SU-DHL-6 (cell line): ENCODE data around the gene ARR3.

Source experiments
- H2AFZ ChIP-seq: fragments of 200-600 bp; sonication (generic); 2 replicates; pipeline ENCODE4 v1.6.1; 2014; ENCODE audit warnings: low read depth, mild to moderate bottlenecking, moderate library complexity, mixed read lengths, antibody characterized with exemption, low read length; ENCODE audit not compliant: severe bottlenecking
- H3F3A ChIP-seq: fragments of 200-600 bp; shearing (Covaris generic); 2 replicates; pipeline ENCODE4 v1.6.0; 2016; ENCODE audit warnings: antibody characterized with exemption, mild to moderate bottlenecking; ENCODE audit not compliant: insufficient read depth
- H3K27ac ChIP-seq: fragments of 200-600 bp; sonication (generic); 2 replicates; pipeline ENCODE4 v1.5.1; 2016; ENCODE audit warnings: low read depth, mild to moderate bottlenecking, low read length, moderate library complexity, mixed read lengths
- H3K27me3 ChIP-seq: fragments of 200-600 bp; sonication (generic), shearing (Covaris generic); 2 replicates; pipeline ENCODE4 v1.6.0; 2014; ENCODE audit warnings: mild to moderate bottlenecking, low read length
- H3K36me3 ChIP-seq: fragments of 200-600 bp; sonication (generic); 2 replicates; pipeline ENCODE4 v1.6.1; 2014; ENCODE audit warnings: mild to moderate bottlenecking, low read length, mixed read lengths
- H3K4me2 ChIP-seq: fragments of 300-600, 200-600 bp; shearing (Covaris generic), sonication (generic); 2 replicates; pipeline ENCODE4 v1.6.0; 2014; ENCODE audit warnings: low read length, low read depth, mild to moderate bottlenecking; ENCODE audit not compliant: poor library complexity, severe bottlenecking
- H3K4me3 ChIP-seq: fragments of 200-600 bp; sonication (generic); 2 replicates; pipeline ENCODE4 v1.5.1; 2014; ENCODE audit warnings: antibody characterized with exemption, low read length, mild to moderate bottlenecking, mixed read lengths; ENCODE audit not compliant: insufficient read depth, poor library complexity, severe bottlenecking
- H3K79me2 ChIP-seq: fragments of 200-600 bp; sonication (generic); 2 replicates; pipeline ENCODE4 v1.6.1; 2014; ENCODE audit warnings: mild to moderate bottlenecking, low read length, moderate library complexity; ENCODE audit not compliant: insufficient read depth
- H3K9ac ChIP-seq: fragments of 200-600 bp; sonication (generic); 2 replicates; pipeline ENCODE4 v1.7.0; 2014; ENCODE audit warnings: mild to moderate bottlenecking, low read length
- H3K9me2 ChIP-seq: fragments of 200-600 bp; sonication (generic); replicated peaks from 2 replicates; pipeline ENCODE4 v1.6.1; 2014; ENCODE audit warnings: low read length; ENCODE audit not compliant: insufficient read depth
- H3K9me3 ChIP-seq: fragments of 200-600 bp; sonication (generic); 2 replicates; pipeline ENCODE4 v1.6.1; 2014; ENCODE audit warnings: low read length, mixed read lengths; ENCODE audit not compliant: insufficient read depth
- H4K20me1 ChIP-seq: fragments of 200-600 bp; sonication (generic); 2 replicates; pipeline ENCODE4 v1.6.1; 2014; ENCODE audit warnings: low read depth, mild to moderate bottlenecking, antibody characterized with exemption, low read length, moderate library complexity, mixed read lengths
- EZH2phosphoT487 ChIP-seq: fragments of 200-600 bp; sonication (generic), shearing (Covaris generic); conservative IDR thresholded peaks from 2 replicates; pipeline ENCODE4 v1.6.1; 2018; ENCODE audit warnings: mild to moderate bottlenecking, antibody characterized with exemption, low read length, moderate library complexity, mixed read lengths
- TF ChIP-seq, protein P1 (sequence below): fragments of 200-600 bp; sonication (generic); IDR thresholded peaks from one replicate; pipeline ENCODE4 v1.5.1; 2017; ENCODE audit warnings: antibody characterized with exemption, mild to moderate bottlenecking, low read length, moderate library complexity; ENCODE audit not compliant: insufficient read depth, poor library complexity, severe bottlenecking

The ARR3 gene

DNA sequence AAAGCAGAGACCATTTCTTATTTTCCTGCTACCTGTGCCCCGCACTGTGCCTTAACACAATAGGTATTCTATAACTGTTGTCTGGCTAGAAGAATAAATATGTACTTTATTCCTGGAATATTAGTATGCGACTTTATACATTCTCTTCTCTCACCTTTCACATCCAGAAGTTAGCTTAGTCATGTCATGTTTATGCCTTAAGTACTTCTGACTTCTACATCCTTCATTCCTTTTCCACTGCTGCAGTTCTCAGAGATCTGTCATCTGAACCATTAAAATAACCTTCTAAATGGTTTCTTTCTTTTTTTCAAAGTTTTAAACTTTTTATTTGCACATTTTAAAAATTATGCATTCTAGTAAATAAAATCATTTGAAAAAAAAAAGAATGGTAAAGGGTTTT lies 56.2 kb downstream of the ARR3 start:
- H3F3A ChIP-seq, result no peaks in the 10 kb centered on the region
- no peak overlapping the region for H3K27ac ChIP-seq
- H4K20me1 ChIP-seq, result no peaks in the 10 kb centered on the region
- H3K9me3 ChIP-seq, result no peaks in the 10 kb centered on the region
- no peaks in the 10 kb centered on the region for H3K27me3 ChIP-seq
- no peaks in the 10 kb centered on the region for H3K79me2 ChIP-seq
- H3K4me2 ChIP-seq, result no peak overlapping the region
- H3K36me3 ChIP-seq, result no peaks in the 10 kb centered on the region
- TF ChIP-seq EZH2phosphoT487, result no peak
- TF ChIP-seq, protein P1, sequence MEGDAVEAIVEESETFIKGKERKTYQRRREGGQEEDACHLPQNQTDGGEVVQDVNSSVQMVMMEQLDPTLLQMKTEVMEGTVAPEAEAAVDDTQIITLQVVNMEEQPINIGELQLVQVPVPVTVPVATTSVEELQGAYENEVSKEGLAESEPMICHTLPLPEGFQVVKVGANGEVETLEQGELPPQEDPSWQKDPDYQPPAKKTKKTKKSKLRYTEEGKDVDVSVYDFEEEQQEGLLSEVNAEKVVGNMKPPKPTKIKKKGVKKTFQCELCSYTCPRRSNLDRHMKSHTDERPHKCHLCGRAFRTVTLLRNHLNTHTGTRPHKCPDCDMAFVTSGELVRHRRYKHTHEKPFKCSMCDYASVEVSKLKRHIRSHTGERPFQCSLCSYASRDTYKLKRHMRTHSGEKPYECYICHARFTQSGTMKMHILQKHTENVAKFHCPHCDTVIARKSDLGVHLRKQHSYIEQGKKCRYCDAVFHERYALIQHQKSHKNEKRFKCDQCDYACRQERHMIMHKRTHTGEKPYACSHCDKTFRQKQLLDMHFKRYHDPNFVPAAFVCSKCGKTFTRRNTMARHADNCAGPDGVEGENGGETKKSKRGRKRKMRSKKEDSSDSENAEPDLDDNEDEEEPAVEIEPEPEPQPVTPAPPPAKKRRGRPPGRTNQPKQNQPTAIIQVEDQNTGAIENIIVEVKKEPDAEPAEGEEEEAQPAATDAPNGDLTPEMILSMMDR, result no peak
- no peak overlapping the region for H3K9ac ChIP-seq
- H3K4me3 ChIP-seq, result no peak overlapping the region
- H2AFZ ChIP-seq, result no peak overlapping the region
- no peaks in the 10 kb centered on the region for H3K9me2 ChIP-seq

DNA sequence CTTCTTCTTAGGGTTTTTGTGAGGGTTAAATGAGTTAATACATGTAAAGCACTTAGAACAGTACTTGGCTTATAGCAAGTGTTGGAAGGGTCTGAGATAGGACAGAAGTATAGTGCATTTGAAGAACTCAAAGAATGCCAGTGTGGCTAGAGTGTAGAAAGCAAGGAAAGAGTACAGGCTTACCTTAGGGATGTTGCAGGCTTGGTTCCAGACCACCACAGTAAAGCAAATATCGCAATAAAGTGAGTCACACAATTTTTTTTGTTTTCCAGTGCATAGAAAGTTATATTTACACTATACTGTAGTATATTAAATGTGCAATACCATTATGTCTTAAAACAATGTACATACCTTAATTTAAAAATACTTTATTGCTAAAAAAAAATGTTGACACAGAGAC lies 63.0 kb downstream of the ARR3 start:
- no peak for TF ChIP-seq EZH2phosphoT487
- TF ChIP-seq, protein P1, result no peak
- Histone ChIP-seq H3K9me2 (no peaks in the 10 kb centered on the region), H3K36me3 (no peaks in the 10 kb centered on the region), H3K4me3 (no peak overlapping the region), H3K9me3 (no peaks in the 10 kb centered on the region), H3K9ac (no peak overlapping the region), H2AFZ (no peak overlapping the region), H3K27ac (no peak overlapping the region), H3K4me2 (no peak overlapping the region), H3K27me3 (no peaks in the 10 kb centered on the region), H4K20me1 (no peaks in the 10 kb centered on the region), H3F3A (no peaks in the 10 kb centered on the region), H3K79me2 (no peaks in the 10 kb centered on the region)
